MM.1S (cell line): Measurements from ENCODE around the gene IFITM1.

Source experiments
- DNase-seq: peaks from one replicate; pipeline ENCODE4 v3.0.0-alpha.2; 2015
- H2AFZ ChIP-seq: fragments of 300-600 bp; sonication (generic); 2 replicates; pipeline ENCODE4 v1.6.0; 2016; ENCODE audit warnings: antibody characterized with exemption, low read length
- H3F3A ChIP-seq: fragments of 300-600 bp; sonication (generic); 2 replicates; pipeline ENCODE4 v1.6.1; 2016; ENCODE audit warnings: mild to moderate bottlenecking, antibody characterized with exemption, low read length, moderate library complexity, mixed read lengths; ENCODE audit not compliant: insufficient read depth
- H3K27ac ChIP-seq: fragments of 300-600 bp; sonication (generic); 2 replicates; pipeline ENCODE4 v1.5.1; 2016; ENCODE audit warnings: mild to moderate bottlenecking, low read length
- H3K27me3 ChIP-seq: fragments of 300-600 bp; sonication (generic); replicated peaks from 2 replicates; pipeline ENCODE4 v1.6.0; 2016; ENCODE audit warnings: low read length; ENCODE audit not compliant: insufficient read depth
- H3K36me3 ChIP-seq: fragments of 300-600 bp; sonication (generic); replicated peaks from 2 replicates; pipeline ENCODE4 v1.6.1; 2016; ENCODE audit warnings: mild to moderate bottlenecking, low read length, mixed read lengths; ENCODE audit not compliant: insufficient read depth
- H3K4me1 ChIP-seq: fragments of 300-600 bp; sonication (generic); 2 replicates; pipeline ENCODE4 v1.6.1; 2016; ENCODE audit warnings: low read length, mixed read lengths
- H3K4me2 ChIP-seq: fragments of 300-600 bp; sonication (generic); 2 replicates; pipeline ENCODE4 v1.6.0; 2016; ENCODE audit warnings: low read depth, low read length
- H3K4me3 ChIP-seq: fragments of 300-600 bp; sonication (generic); 2 replicates; pipeline ENCODE4 v1.5.1; 2016; ENCODE audit warnings: low read length, mixed read lengths
- H3K79me2 ChIP-seq: fragments of 300-600 bp; sonication (generic); 2 replicates; pipeline ENCODE4 v1.6.1; 2016; ENCODE audit warnings: mixed run types, low read length, mixed read lengths
- H3K9ac ChIP-seq: fragments of 300-600 bp; sonication (generic); 2 replicates; pipeline ENCODE4 v1.6.1; 2016; ENCODE audit warnings: low read length, mixed read lengths
- H3K9me2 ChIP-seq: fragments of 300-600 bp; sonication (generic); replicated peaks from 2 replicates; pipeline ENCODE4 v1.6.1; 2016; ENCODE audit warnings: mild to moderate bottlenecking, low read length, mixed read lengths; ENCODE audit not compliant: insufficient read depth
- H3K9me3 ChIP-seq: fragments of 300-600 bp; sonication (generic); replicated peaks from 2 replicates; pipeline ENCODE4 v1.6.1; 2016; ENCODE audit warnings: mild to moderate bottlenecking, low read length, mixed read lengths; ENCODE audit not compliant: insufficient read depth
- H4K20me1 ChIP-seq: fragments of 300-600 bp; sonication (generic); 2 replicates; pipeline ENCODE4 v1.6.1; 2016; ENCODE audit warnings: mild to moderate bottlenecking, low read length, moderate library complexity, mixed read lengths; ENCODE audit not compliant: insufficient read depth
- EZH2 ChIP-seq: fragments of 300-600 bp; sonication (generic); optimal IDR thresholded peaks from 2 replicates; pipeline ENCODE3; 2017; ENCODE audit warnings: low read depth, mild to moderate bottlenecking, antibody characterized with exemption, low read length, mixed read lengths
- EZH2phosphoT487 ChIP-seq: fragments of 300-600 bp; sonication (generic); IDR thresholded peaks from 2 replicates; pipeline ENCODE4 v1.6.1; 2018; ENCODE audit warnings: antibody characterized with exemption, low read length
- TF ChIP-seq, protein P1 (sequence below): fragments of 300-600 bp; sonication (generic); IDR thresholded peaks from 2 replicates; pipeline ENCODE4 v1.5.1; 2016; ENCODE audit warnings: antibody characterized with exemption, low read length, mixed read lengths

The IFITM1 gene

DNA sequence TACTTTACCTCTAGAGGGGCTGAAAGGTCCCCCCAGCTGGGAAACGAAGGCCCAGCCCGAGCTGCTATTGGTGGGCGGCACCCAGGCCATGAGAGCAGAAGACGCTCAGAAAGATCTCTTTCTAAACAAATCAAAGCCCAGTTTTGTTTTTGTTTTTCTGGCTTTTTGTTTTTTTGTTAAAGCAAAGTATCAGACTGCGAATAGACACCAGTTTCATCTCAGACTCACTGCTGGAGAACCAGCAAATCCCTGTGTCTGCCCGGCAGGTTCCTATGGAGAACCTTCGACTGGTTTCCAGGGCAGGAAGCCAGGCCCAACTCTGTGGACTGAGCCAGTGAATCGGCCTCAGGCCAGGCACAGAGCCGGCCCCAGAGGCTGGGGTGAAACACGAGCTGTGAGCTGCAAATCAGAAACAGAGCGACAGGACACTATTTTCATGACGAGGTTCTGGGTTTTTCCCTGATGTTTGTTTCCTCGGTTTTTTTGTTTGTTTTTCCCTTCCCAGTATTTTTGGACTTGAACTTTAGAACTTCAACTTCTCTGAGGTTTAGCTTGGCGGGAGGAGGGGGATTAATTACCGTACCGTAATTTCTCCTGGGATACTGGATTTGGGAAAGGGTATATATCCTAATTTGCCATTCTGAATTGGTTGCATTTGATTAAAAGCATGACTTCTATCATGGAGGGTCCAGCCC lies 39.5 kb downstream of the IFITM1 start:
- Histone ChIP-seq H4K20me1 (no peaks in the 10 kb centered on the region), H2AFZ (no peak overlapping the region), H3K9me3 (no peaks in the 10 kb centered on the region), H3K4me2 (no peak overlapping the region), H3K27ac (no peak overlapping the region), H3F3A (peaks cover 12% of the 10 kb centered on the region), H3K4me3 (no peak overlapping the region), H3K9me2 (no peaks in the 10 kb centered on the region), H3K4me1 (peaks cover 17% of the 10 kb centered on the region), H3K36me3 (no peaks in the 10 kb centered on the region), H3K9ac (no peak overlapping the region), H3K27me3 (peaks cover 53% of the 10 kb centered on the region), H3K79me2 (no peaks in the 10 kb centered on the region)
- no peak for DNase-seq
- TF ChIP-seq, protein P1, sequence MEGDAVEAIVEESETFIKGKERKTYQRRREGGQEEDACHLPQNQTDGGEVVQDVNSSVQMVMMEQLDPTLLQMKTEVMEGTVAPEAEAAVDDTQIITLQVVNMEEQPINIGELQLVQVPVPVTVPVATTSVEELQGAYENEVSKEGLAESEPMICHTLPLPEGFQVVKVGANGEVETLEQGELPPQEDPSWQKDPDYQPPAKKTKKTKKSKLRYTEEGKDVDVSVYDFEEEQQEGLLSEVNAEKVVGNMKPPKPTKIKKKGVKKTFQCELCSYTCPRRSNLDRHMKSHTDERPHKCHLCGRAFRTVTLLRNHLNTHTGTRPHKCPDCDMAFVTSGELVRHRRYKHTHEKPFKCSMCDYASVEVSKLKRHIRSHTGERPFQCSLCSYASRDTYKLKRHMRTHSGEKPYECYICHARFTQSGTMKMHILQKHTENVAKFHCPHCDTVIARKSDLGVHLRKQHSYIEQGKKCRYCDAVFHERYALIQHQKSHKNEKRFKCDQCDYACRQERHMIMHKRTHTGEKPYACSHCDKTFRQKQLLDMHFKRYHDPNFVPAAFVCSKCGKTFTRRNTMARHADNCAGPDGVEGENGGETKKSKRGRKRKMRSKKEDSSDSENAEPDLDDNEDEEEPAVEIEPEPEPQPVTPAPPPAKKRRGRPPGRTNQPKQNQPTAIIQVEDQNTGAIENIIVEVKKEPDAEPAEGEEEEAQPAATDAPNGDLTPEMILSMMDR = no peak
- TF ChIP-seq EZH2 = no peak
- no peak for TF ChIP-seq EZH2phosphoT487

DNA sequence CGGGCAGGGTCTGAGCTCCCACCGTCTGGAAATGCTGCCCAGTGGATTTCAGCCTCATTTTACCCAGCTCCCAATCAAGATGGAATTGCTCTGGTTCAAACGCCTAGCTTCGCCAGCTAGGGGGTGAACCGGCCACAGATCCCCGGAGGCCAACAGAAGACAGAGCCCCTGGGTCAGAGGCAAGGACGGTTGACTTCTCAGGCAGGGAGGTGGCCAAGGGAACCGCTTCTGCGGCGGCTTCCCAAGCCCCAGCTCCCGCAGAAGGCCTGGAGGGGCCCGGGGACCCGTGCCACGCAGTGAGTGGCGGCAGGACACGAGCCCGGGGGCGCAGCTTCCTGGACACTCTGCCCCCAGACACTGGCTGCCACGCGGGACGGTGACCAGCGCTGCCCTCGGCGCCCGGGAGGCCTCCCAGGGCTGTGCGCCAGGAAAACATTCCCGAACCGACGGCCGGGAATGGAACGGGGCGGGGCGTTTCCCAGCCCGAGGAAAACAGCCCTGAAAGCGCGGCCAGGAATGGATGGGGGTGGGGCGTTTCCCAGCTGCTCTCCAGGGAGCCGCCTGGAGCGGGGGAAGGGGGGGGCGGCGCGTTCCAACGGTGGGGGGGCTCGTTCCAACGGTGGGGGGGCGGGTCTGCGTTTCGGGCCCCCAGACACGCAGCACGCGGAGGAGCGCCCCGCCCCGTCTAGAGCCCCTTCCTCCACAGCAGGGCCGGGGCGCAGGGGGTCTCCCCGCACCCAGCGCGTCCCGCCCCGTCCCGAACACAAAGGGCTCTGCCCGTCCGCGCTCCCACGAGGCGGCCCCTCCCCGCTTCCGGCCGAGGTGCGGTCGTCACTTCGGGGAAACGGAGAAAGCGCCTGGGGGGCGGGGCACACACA lies 42.0 kb downstream of the IFITM1 start:
- H3F3A ChIP-seq = peaks cover 6% of the 10 kb centered on the region
- TF ChIP-seq EZH2phosphoT487 (no peak), EZH2 (no peak)
- TF ChIP-seq, protein P1 = no peak
- H4K20me1 ChIP-seq = no peaks in the 10 kb centered on the region
- no peak for DNase-seq
- H3K27me3 ChIP-seq = peaks cover 60% of the 10 kb centered on the region
- no peaks in the 10 kb centered on the region for H3K36me3 ChIP-seq
- H3K4me3 ChIP-seq = no peak overlapping the region
- H3K9me2 ChIP-seq = no peaks in the 10 kb centered on the region
- no peaks in the 10 kb centered on the region for H3K79me2 ChIP-seq
- H3K4me1 ChIP-seq = peaks cover 7% of the 10 kb centered on the region
- H3K27ac ChIP-seq = no peak overlapping the region
- H3K4me2 ChIP-seq = peak overlapping the region; percentile 41; the same call in 1 of the 2 replicates
- no peak overlapping the region for H2AFZ ChIP-seq
- H3K9ac ChIP-seq = no peak overlapping the region
- no peaks in the 10 kb centered on the region for H3K9me3 ChIP-seq

DNA sequence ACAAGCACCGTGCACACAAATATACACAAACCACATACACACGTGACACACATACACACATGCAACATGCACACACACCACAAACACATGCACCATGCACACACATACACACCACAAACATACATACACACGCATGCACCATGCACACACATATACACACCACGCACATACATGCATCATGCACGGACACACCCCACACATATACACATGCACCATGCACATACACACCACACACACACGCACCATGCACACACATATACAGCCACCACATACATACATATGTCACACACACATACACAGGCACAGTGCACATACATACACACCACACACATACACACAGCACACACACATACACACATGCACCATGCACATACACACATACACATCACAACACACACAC lies 42.8 kb downstream of the IFITM1 start:
- H3K27ac ChIP-seq = no peak overlapping the region
- no peaks in the 10 kb centered on the region for H3K9me3 ChIP-seq
- no peaks in the 10 kb centered on the region for H3K36me3 ChIP-seq
- no peaks in the 10 kb centered on the region for H3K79me2 ChIP-seq
- no peak overlapping the region for H2AFZ ChIP-seq
- no peaks in the 10 kb centered on the region for H3F3A ChIP-seq
- no peak for DNase-seq
- no peaks in the 10 kb centered on the region for H3K9me2 ChIP-seq
- H3K9ac ChIP-seq = no peak overlapping the region
- no peaks in the 10 kb centered on the region for H4K20me1 ChIP-seq
- TF ChIP-seq, protein P1 = no peak
- TF ChIP-seq EZH2phosphoT487 (no peak), EZH2 (no peak)
- H3K4me2 ChIP-seq = no peak overlapping the region
- no peak overlapping the region for H3K4me3 ChIP-seq
- H3K27me3 ChIP-seq = peaks cover 58% of the 10 kb centered on the region
- H3K4me1 ChIP-seq = no peaks in the 10 kb centered on the region
